SH-SY5Y (cell line): ENCODE results near the gene PNPLA6.

ENCODE experiments used
- GATA2 ChIP-seq: IDR thresholded peaks from 2 replicates; pipeline ENCODE4 v1.6.1; 2011; ENCODE audit warnings: mild to moderate bottlenecking, low read depth, low read length
- GATA3 ChIP-seq: IDR thresholded peaks from 2 replicates; pipeline ENCODE4 v1.6.1; 2011; ENCODE audit warnings: low read depth, mild to moderate bottlenecking, low read length, moderate library complexity

DNA sequence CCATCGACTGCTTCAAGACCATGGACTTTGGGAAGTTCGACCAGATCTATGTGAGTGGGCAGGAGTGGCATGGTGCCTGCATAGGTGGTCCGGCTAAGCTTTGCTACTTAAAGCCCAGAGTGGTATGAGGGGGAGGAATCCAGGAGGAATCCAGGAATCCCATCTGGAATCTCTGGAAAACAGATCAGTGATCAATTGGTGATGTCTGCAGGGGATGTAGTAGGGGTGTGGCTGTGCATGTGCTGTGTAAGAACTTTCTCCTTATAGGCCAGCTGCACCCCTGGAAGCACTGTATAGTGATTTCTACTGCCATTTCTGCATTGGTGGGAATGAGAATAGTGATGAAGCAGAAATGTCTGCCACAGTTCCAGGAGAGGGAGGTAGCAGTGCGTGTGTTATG lies 23.6 kb downstream of the PNPLA6 start:
- TF ChIP-seq GATA2 (no peak), GATA3 (no peak)
